Neural progenitor cell (in vitro differentiated cells): ENCODE measurements around the gene ZBTB49.

Source experiments
- EZH2 ChIP-seq: fragments of 200-600 bp; sonication (generic); IDR thresholded peaks from 2 replicates; pipeline ENCODE4 v1.6.1; 2017; ENCODE audit warnings: antibody characterized with exemption, mild to moderate bottlenecking, moderate library complexity
- EZH2phosphoT487 ChIP-seq: fragments of 200-600 bp; sonication (generic); IDR thresholded peaks from 2 replicates; pipeline ENCODE4 v1.6.1; 2017; ENCODE audit warnings: antibody characterized with exemption
- TF ChIP-seq, protein P1 (sequence below): fragments of 200-600 bp; sonication (generic); IDR thresholded peaks from 2 replicates; pipeline ENCODE4 v1.5.1; 2017; ENCODE audit warnings: antibody characterized with exemption, mild to moderate bottlenecking

DNA sequence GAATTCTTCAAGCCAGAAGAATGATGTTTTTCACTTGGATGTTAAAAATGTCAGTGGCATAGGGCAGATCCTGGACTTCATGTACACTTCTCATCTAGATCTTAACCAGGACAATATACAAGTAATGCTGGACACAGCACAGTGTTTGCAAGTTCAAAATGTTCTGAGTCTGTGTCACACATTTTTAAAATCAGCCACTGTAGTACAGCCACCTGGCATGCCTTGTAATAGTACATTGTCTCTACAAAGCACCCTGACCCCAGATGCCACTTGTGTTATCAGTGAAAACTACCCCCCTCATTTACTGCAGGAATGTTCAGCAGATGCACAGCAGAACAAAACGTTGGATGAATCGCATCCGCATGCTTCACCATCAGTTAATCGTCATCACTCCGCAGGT, 11.9 kb downstream of the ZBTB49 start:
- TF ChIP-seq, protein P1, sequence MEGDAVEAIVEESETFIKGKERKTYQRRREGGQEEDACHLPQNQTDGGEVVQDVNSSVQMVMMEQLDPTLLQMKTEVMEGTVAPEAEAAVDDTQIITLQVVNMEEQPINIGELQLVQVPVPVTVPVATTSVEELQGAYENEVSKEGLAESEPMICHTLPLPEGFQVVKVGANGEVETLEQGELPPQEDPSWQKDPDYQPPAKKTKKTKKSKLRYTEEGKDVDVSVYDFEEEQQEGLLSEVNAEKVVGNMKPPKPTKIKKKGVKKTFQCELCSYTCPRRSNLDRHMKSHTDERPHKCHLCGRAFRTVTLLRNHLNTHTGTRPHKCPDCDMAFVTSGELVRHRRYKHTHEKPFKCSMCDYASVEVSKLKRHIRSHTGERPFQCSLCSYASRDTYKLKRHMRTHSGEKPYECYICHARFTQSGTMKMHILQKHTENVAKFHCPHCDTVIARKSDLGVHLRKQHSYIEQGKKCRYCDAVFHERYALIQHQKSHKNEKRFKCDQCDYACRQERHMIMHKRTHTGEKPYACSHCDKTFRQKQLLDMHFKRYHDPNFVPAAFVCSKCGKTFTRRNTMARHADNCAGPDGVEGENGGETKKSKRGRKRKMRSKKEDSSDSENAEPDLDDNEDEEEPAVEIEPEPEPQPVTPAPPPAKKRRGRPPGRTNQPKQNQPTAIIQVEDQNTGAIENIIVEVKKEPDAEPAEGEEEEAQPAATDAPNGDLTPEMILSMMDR: no peak
- no peak for TF ChIP-seq EZH2
- TF ChIP-seq EZH2phosphoT487: no peak
